Naive thymus-derived CD4-positive, alpha-beta T cell (primary cell): ENCODE data around the gene SYNPO. TPM values are rescaled to one million over a fixed set of nuclear protein-coding genes. Genes with fewer than 3 reads are reported as not detected.

Experiments used
- ATAC-seq: fragments of 150-1000 bp; cut with Tn5 transposase; 2 replicates; pipeline ENCODE4 v1.10.0; 2021; ENCODE audit warnings: mild to moderate bottlenecking, moderate library complexity
- CTCF ChIA-PET: fragments of 350-600 bp; sonication (Branson Sonifier 250); formaldehyde crosslinking; loops from one replicate; lab custom pipeline; 2021; ENCODE audit warnings: antibody characterized with exemption; lab: Charles Lee
- POLR2A ChIA-PET: fragments of 350-600 bp; sonication (Branson Sonifier 250); formaldehyde crosslinking; loops from one replicate; lab custom pipeline; 2021; ENCODE audit warnings: antibody characterized with exemption, inconsistent platforms; lab: Charles Lee
- DNase-seq, 9 donors: peaks; one replicate each; pipeline versions ENCODE4 v3.0.0 to v3.0.0-alpha.2; 2020 to 2022; ENCODE audit warnings: mixed read lengths in 1 of 9
- H3K27ac ChIP-seq: one replicate; pipeline ENCODE4 v1.7.0; 2013; ENCODE audit warnings: mild to moderate bottlenecking, low read depth, low read length, moderate library complexity
- H3K27me3 ChIP-seq, 2 donors: one replicate each; pipeline ENCODE4 v1.7.0; 2013; ENCODE audit warnings: low read length in 2 of 2, mild to moderate bottlenecking in 2 of 2, moderate library complexity in 2 of 2; ENCODE audit not compliant: control insufficient read depth in 2 of 2, insufficient read depth in 2 of 2
- H3K36me3 ChIP-seq, 3 experiments: 1 replicate in 2 of 3; 2 replicates in 1 of 3; pipeline ENCODE4 v1.7.0; 2013; ENCODE audit warnings: low read length in 3 of 3, mild to moderate bottlenecking in 3 of 3, moderate library complexity in 1 of 3; ENCODE audit not compliant: insufficient read depth in 3 of 3, control insufficient read depth in 2 of 3
- H3K4me1 ChIP-seq, 2 donors: one replicate each; pipeline ENCODE4 v1.7.0; 2013; ENCODE audit warnings: low read length in 2 of 2, mild to moderate bottlenecking in 2 of 2, moderate library complexity in 1 of 2; ENCODE audit not compliant: control insufficient read depth in 2 of 2, insufficient read depth in 2 of 2
- H3K4me3 ChIP-seq: 2 replicates; pipeline ENCODE4 v1.7.0; 2013; ENCODE audit warnings: mild to moderate bottlenecking, low read length
- H3K9me3 ChIP-seq, 3 experiments: 1 replicate in 2 of 3; 2 replicates in 1 of 3; pipeline ENCODE4 v1.7.0; 2013; ENCODE audit warnings: low read length in 3 of 3; ENCODE audit not compliant: control insufficient read depth in 2 of 3
- H3K27ac Mint-ChIP-seq, 9 donors: one replicate each; pipeline ENCODE4 v1.8.0; 2020 to 2022; ENCODE audit warnings: mixed read lengths in 9 of 9, mild to moderate bottlenecking in 8 of 9, moderate library complexity in 5 of 9, inconsistent platforms in 2 of 9
- H3K27me3 Mint-ChIP-seq, 5 donors: one replicate each; pipeline ENCODE4 v1.8.0; 2021 to 2022; ENCODE audit warnings: mixed read lengths in 5 of 5, mild to moderate bottlenecking in 1 of 5
- H3K36me3 Mint-ChIP-seq, 5 donors: one replicate each; pipeline ENCODE4 v1.8.0; 2020 to 2022; ENCODE audit warnings: mixed read lengths in 5 of 5, mild to moderate bottlenecking in 3 of 5, inconsistent platforms in 1 of 5
- H3K4me1 Mint-ChIP-seq, 7 donors: one replicate each; pipeline ENCODE4 v1.8.0; 2020 to 2022; ENCODE audit warnings: mixed read lengths in 7 of 7, mild to moderate bottlenecking in 3 of 7, inconsistent platforms in 1 of 7
- H3K4me3 Mint-ChIP-seq, 10 donors: one replicate each; pipeline ENCODE4 v1.8.0; 2020 to 2022; ENCODE audit warnings: mild to moderate bottlenecking in 10 of 10, mixed read lengths in 10 of 10, moderate library complexity in 6 of 10, inconsistent platforms in 2 of 10
- H3K9me3 Mint-ChIP-seq, 11 donors: one replicate each; pipeline ENCODE4 v1.8.0; 2020 to 2022; ENCODE audit warnings: mixed read lengths in 11 of 11, mild to moderate bottlenecking in 4 of 11, inconsistent platforms in 1 of 11, moderate library complexity in 1 of 11
- intact Hi-C, 2 donors: fragments of 100-400 bp; cut with micrococcal nuclease; formaldehyde crosslinking; loops; one replicate each; pipeline ENCODE4 v1.15.1; 2023
- polyA plus RNA-seq, 2 donors: library from polyadenylated mRNA; unstranded; fragments of 300-500 nt; fragmentation: Illumina TruSeq; gene quantifications; one replicate each; pipeline ENCODE4 v1.2.3, GENCODE V29; 2021
- total RNA-seq, 6 experiments: library from RNA in 5 of 6; stranded (reverse) in 5 of 6; gene quantifications; 1 replicate in 5 of 6; 2 replicates in 1 of 6; pipeline ENCODE4 v1.2.3 and lab custom pipeline; 2021 to 2026

SYNPO gene
- total and polyA plus RNA-seq, 7 experiments from 2014 or later = 0.07 to 0.59 (median 0.12) TPM; not detected in 3

- H3K27ac ChIP-seq = no peak overlapping the region
- Mint-ChIP-seq H3K4me1 (peaks cover 0 to 16% (median 11%) of the 10 kb centered on the region in 7 donors), H3K27me3 (peaks cover 9 to 28% (median 17%) of the 10 kb centered on the region in 5 donors), H3K27ac (peak overlapping the region in 1 of 9 donors; percentile 13), H3K36me3 (no peaks in the 10 kb centered on the region), H3K4me3 (peak overlapping the region; percentile 3 to 83 (median 70)), H3K9me3 (no peaks in the 10 kb centered on the region)
- DNase-seq (no peak), ATAC-seq (no peak)
- H3K36me3 ChIP-seq = no peaks in the 10 kb centered on the region
- peaks cover 4 to 7% of the 10 kb centered on the region in 2 donors for H3K27me3 ChIP-seq
- CTCF ChIA-PET = no interaction called here
- POLR2A ChIA-PET = no interaction called here
- H3K4me1 ChIP-seq = peaks cover 2 to 9% of the 10 kb centered on the region in 2 donors
- H3K4me3 ChIP-seq = no peak overlapping the region
- H3K9me3 ChIP-seq = no peaks in the 10 kb centered on the region
- intact Hi-C loops = no loop called here
Observed at GRCh38 chr5:150670275-150670947, 30.0 kb downstream of the SYNPO start.

- Histone ChIP-seq H3K36me3 (no peaks in the 10 kb centered on the region), H3K4me1 (peaks cover 2 to 9% of the 10 kb centered on the region in 2 donors), H3K4me3 (no peak overlapping the region), H3K27ac (no peak overlapping the region), H3K27me3 (peaks cover 4 to 7% of the 10 kb centered on the region in 2 donors), H3K9me3 (no peaks in the 10 kb centered on the region)
- intact Hi-C loops = no loop called here
- POLR2A ChIA-PET = interaction anchor here (1.3 kb wide), 1 partner anchor 107 kb away, joined by 3 read pairs; the partner anchor contains the start of gene SMIM3
- CTCF ChIA-PET = no interaction called here
- no peak for DNase-seq
- ATAC-seq = no peak
- Mint-ChIP-seq H3K4me3 (peak overlapping the region; percentile 54 to 83 (median 70)), H3K4me1 (peaks cover 0 to 16% (median 11%) of the 10 kb centered on the region in 7 donors), H3K27ac (no peak overlapping the region), H3K36me3 (no peaks in the 10 kb centered on the region), H3K27me3 (peaks cover 9 to 28% (median 17%) of the 10 kb centered on the region in 5 donors), H3K9me3 (no peaks in the 10 kb centered on the region)
Observed at GRCh38 chr5:150670948-150671310, 30.5 kb downstream of the SYNPO start.

GRCh38 chr5:150671509-150672236 is 31.2 kb downstream of the SYNPO start:
- POLR2A ChIA-PET = interaction anchor here (1.3 kb wide), 1 partner anchor 107 kb away, joined by 3 read pairs; the partner anchor contains the start of gene SMIM3

GRCh38 chr5:150672237-150672883 is 31.9 kb downstream of the SYNPO start:
- peaks cover 0 to 16% (median 11%) of the 10 kb centered on the region in 7 donors for H3K4me1 Mint-ChIP-seq
- no peaks in the 10 kb centered on the region for H3K9me3 ChIP-seq
- peak; percentile 74 for ATAC-seq

More at GRCh38 chr5:150671509-150672236, 31.2 kb downstream of the SYNPO start:
- Histone ChIP-seq H3K4me1 (peaks cover 2 to 9% of the 10 kb centered on the region in 2 donors), H3K27ac (no peak overlapping the region), H3K27me3 (peaks cover 4 to 7% of the 10 kb centered on the region in 2 donors), H3K36me3 (no peaks in the 10 kb centered on the region), H3K9me3 (no peaks in the 10 kb centered on the region), H3K4me3 (peak overlapping the region; percentile 56)
- H3K36me3 Mint-ChIP-seq = no peaks in the 10 kb centered on the region
- peaks cover 9 to 28% (median 17%) of the 10 kb centered on the region in 5 donors for H3K27me3 Mint-ChIP-seq
- intact Hi-C loops = loop anchor here in 1 of 2 donors (2.0 kb wide), 1 partner anchor 29 kb away; the partner anchor contains the start of gene RBM22
- H3K4me1 Mint-ChIP-seq = peaks cover 0 to 16% (median 11%) of the 10 kb centered on the region in 7 donors
- CTCF ChIA-PET = interaction anchor here (0.7 to 1.0 kb wide), 2 partner anchors 29 to 110 kb away, joined by 3 read pairs; partner anchors contain the start of gene RBM22
- DNase-seq = peak in 3 of 9 donors; percentile 12 to 19 (median 18)
- peak; percentile 56 for ATAC-seq
- no peaks in the 10 kb centered on the region for H3K9me3 Mint-ChIP-seq
- H3K27ac Mint-ChIP-seq = no peak overlapping the region
- H3K4me3 Mint-ChIP-seq = peak overlapping the region; percentile 81 to 88 (median 84)

GRCh38 chr5:150672884-150673275 is 32.4 kb downstream of the SYNPO start:
- no peak for DNase-seq
- no peak for ATAC-seq
- peaks cover 0 to 16% (median 11%) of the 10 kb centered on the region in 7 donors for H3K4me1 Mint-ChIP-seq
- no peak overlapping the region for H3K27ac ChIP-seq
- intact Hi-C loops = loop anchor here in 1 of 2 donors (2.0 kb wide), 1 partner anchor 28 kb away; the partner anchor contains the start of gene RBM22
- peaks cover 9 to 28% (median 17%) of the 10 kb centered on the region in 5 donors for H3K27me3 Mint-ChIP-seq
- CTCF ChIA-PET = interaction anchor here (1.0 kb wide), 1 partner anchor 27 kb away, joined by 3 read pairs; the partner anchor contains the start of gene RBM22
- peaks cover 2 to 9% of the 10 kb centered on the region in 2 donors for H3K4me1 ChIP-seq
- H3K9me3 ChIP-seq = no peaks in the 10 kb centered on the region
- no peaks in the 10 kb centered on the region for H3K36me3 Mint-ChIP-seq
- H3K27me3 ChIP-seq = peaks cover 4 to 7% of the 10 kb centered on the region in 2 donors
- H3K27ac Mint-ChIP-seq = no peak overlapping the region
- H3K9me3 Mint-ChIP-seq = no peaks in the 10 kb centered on the region
- POLR2A ChIA-PET = no interaction called here
- peak overlapping the region; percentile 56 for H3K4me3 ChIP-seq
- H3K4me3 Mint-ChIP-seq = peak overlapping the region in 9 of 10 donors; percentile 83 to 88 (median 85)
- H3K36me3 ChIP-seq = no peaks in the 10 kb centered on the region

More at GRCh38 chr5:150672237-150672883, 31.9 kb downstream of the SYNPO start:
- Mint-ChIP-seq H3K4me3 (peak overlapping the region; percentile 81 to 88 (median 84)), H3K27me3 (peaks cover 9 to 28% (median 17%) of the 10 kb centered on the region in 5 donors), H3K27ac (no peak overlapping the region), H3K9me3 (no peaks in the 10 kb centered on the region), H3K36me3 (no peaks in the 10 kb centered on the region)
- H3K4me1 ChIP-seq = peaks cover 2 to 9% of the 10 kb centered on the region in 2 donors
- DNase-seq = peak in 4 of 9 donors; percentile 14 to 34 (median 18)
- intact Hi-C loops = loop anchor here in 1 of 2 donors (2.0 kb wide), 1 partner anchor 28 kb away; the partner anchor contains the start of gene RBM22
- H3K27me3 ChIP-seq = peaks cover 4 to 7% of the 10 kb centered on the region in 2 donors
- POLR2A ChIA-PET = interaction anchor here (1.3 kb wide), 1 partner anchor 106 kb away, joined by 3 read pairs; the partner anchor contains the start of gene SMIM3
- no peaks in the 10 kb centered on the region for H3K36me3 ChIP-seq
- CTCF ChIA-PET = interaction anchor here (0.7 to 1.0 kb wide), 2 partner anchors 28 to 111 kb away, joined by 3 read pairs; partner anchors contain the start of gene RBM22
- no peak overlapping the region for H3K27ac ChIP-seq
- peak overlapping the region; percentile 56 for H3K4me3 ChIP-seq
